DMS 273 (cell line): ENCODE data around the gene UBXN11.
A peak's percentile ranks its signal among the peaks of the same experiment; 100 is the strongest.

Experiments used
- DNase-seq: peaks from one replicate; lab custom pipeline; 2025; ENCODE audit not compliant: unreplicated experiment; lab: John Stamatoyannopoulos, UW

Gene UBXN11

GRCh38 chr1:26287033-26287711 lies 19.3 kb downstream of the UBXN11 start:
- DNase-seq = peak; percentile 80

GRCh38 chr1:26286064-26286416 lies 20.4 kb downstream of the UBXN11 start:
- no peak for DNase-seq

- peak; percentile 54 for DNase-seq
These were observed 20.9 kb downstream of the UBXN11 start for GRCh38 chr1:26285366-26286063.

- peak; percentile 83 for DNase-seq
These were observed 21.7 kb downstream of the UBXN11 start for GRCh38 chr1:26284597-26285347.

- DNase-seq = no peak
These were observed 22.4 kb downstream of the UBXN11 start for GRCh38 chr1:26283871-26284596.

GRCh38 chr1:26283279-26283853 lies 23.1 kb downstream of the UBXN11 start:
- peak; percentile 36 for DNase-seq

- no peak for DNase-seq
These were observed 24.0 kb downstream of the UBXN11 start for GRCh38 chr1:26282401-26282918.

GRCh38 chr1:26281971-26282370 lies 24.5 kb downstream of the UBXN11 start:
- peak; percentile 74 for DNase-seq

GRCh38 chr1:26281091-26281958 lies 25.1 kb downstream of the UBXN11 start:
- DNase-seq = no peak

GRCh38 chr1:26280333-26281042 lies 25.9 kb downstream of the UBXN11 start:
- DNase-seq = peak; percentile 60

- peak; percentile 96 for DNase-seq
These were observed 26.7 kb downstream of the UBXN11 start, which contains the start of gene SH3BGRL3 for GRCh38 chr1:26279456-26280332. Gene SH3BGRL3 (plus strand): TSS chr1:26280086. CDS start chr1:26280156, 70 bp downstream.

GRCh38 chr1:26278724-26279455 lies 27.5 kb downstream of the UBXN11 start:
- DNase-seq = peak; percentile 92

GRCh38 chr1:26278303-26278702 lies 28.1 kb downstream of the UBXN11 start:
- peak; percentile 62 for DNase-seq

- peak; percentile 58 for DNase-seq
These were observed 28.7 kb downstream of the UBXN11 start for GRCh38 chr1:26277719-26278118.

- no peak for DNase-seq
These were observed 29.2 kb downstream of the UBXN11 start for GRCh38 chr1:26277261-26277661.

GRCh38 chr1:26276432-26276838 lies 30.0 kb downstream of the UBXN11 start:
- DNase-seq = peak; percentile 80
